ENCODE results near the gene KRT3.

Gene KRT3

DNA sequence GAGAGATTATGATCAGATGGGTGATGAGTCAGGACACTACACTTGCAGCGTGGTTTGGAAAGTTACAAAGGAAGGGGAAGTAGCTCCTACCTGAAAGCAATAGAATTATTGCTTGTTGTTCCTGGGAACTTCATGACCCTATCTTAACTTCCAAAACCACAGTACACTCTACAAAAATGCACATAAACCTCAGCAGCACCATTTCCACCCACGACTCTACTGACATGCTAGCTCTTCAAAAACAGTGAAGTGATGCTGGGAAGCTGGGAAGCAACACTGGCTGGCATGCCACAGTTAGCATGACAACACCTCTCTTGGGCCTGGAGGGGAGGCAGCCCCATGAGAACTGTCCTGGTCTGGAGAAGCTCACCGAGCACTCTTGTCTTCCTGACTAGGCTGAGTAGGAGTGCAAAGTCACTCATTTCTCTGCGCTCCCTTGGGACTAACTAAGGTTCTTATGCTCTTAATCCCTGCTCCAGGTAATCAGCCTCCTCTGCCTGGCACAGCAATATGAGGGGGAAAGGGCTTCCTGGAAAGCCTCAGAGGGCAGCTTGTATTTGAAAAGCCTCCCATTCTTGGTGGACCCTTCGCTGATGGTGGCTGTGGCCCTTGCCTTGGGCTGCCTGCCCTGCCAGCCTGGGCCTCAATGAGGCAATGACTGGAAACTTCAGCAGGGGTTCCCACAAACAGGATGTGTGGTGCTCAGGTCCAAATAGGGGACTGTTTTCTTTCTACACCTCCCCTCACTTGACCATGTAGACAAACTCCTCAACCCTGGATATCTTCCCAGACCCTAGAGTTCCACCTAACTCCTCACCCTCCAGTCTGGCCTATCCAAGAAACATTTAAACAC is 1.2 kb downstream of the KRT3 start:
- no peak overlapping the region for H3K9ac ChIP-seq (ENCODE audit: low read length)
- H3F3A ChIP-seq (ENCODE audit: insufficient read depth, low read length): no peaks in the 10 kb centered on the region
- H2AFZ ChIP-seq (ENCODE audit: low read length): no peak overlapping the region
- H3K36me3 ChIP-seq (replicated peaks; ENCODE audit: insufficient read depth, low read length): no peaks in the 10 kb centered on the region
- DNase-seq: no peak
- no peaks in the 10 kb centered on the region for H4K20me1 ChIP-seq (ENCODE audit: insufficient read depth, low read length)
- no peaks in the 10 kb centered on the region for H3K9me2 ChIP-seq (replicated peaks; ENCODE audit: insufficient read depth, low read length)
- no peak overlapping the region for H3K4me3 ChIP-seq (ENCODE audit: low read length)
- TF ChIP-seq EZH2 (optimal IDR thresholded peaks at IDR 0.05; ENCODE audit: low read depth, low read length) (no peak), EZH2phosphoT487 (IDR thresholded peaks at IDR 0.05; ENCODE audit: low read length) (no peak)
- TF ChIP-seq, protein P1, sequence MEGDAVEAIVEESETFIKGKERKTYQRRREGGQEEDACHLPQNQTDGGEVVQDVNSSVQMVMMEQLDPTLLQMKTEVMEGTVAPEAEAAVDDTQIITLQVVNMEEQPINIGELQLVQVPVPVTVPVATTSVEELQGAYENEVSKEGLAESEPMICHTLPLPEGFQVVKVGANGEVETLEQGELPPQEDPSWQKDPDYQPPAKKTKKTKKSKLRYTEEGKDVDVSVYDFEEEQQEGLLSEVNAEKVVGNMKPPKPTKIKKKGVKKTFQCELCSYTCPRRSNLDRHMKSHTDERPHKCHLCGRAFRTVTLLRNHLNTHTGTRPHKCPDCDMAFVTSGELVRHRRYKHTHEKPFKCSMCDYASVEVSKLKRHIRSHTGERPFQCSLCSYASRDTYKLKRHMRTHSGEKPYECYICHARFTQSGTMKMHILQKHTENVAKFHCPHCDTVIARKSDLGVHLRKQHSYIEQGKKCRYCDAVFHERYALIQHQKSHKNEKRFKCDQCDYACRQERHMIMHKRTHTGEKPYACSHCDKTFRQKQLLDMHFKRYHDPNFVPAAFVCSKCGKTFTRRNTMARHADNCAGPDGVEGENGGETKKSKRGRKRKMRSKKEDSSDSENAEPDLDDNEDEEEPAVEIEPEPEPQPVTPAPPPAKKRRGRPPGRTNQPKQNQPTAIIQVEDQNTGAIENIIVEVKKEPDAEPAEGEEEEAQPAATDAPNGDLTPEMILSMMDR (IDR thresholded peaks at IDR 0.05; ENCODE audit: low read length): no peak
- no peaks in the 10 kb centered on the region for H3K9me3 ChIP-seq (replicated peaks; ENCODE audit: insufficient read depth, low read length)
- no peak overlapping the region for H3K27ac ChIP-seq (ENCODE audit: low read length)
- H3K27me3 ChIP-seq (replicated peaks; ENCODE audit: insufficient read depth, low read length): peaks cover 74% of the 10 kb centered on the region
- H3K79me2 ChIP-seq (ENCODE audit: low read length): no peaks in the 10 kb centered on the region
- no peaks in the 10 kb centered on the region for H3K4me1 ChIP-seq (ENCODE audit: low read length)
- H3K4me2 ChIP-seq (ENCODE audit: low read depth, low read length): no peak overlapping the region

- TF ChIP-seq EZH2phosphoT487 (IDR thresholded peaks at IDR 0.05; ENCODE audit: low read length) (no peak), EZH2 (optimal IDR thresholded peaks at IDR 0.05; ENCODE audit: low read depth, low read length) (no peak)
- TF ChIP-seq, protein P1 (IDR thresholded peaks at IDR 0.05; ENCODE audit: low read length): no peak
- Histone ChIP-seq H3K27ac (ENCODE audit: low read length) (no peak overlapping the region), H3K36me3 (replicated peaks; ENCODE audit: insufficient read depth, low read length) (no peaks in the 10 kb centered on the region), H3F3A (ENCODE audit: insufficient read depth, low read length) (no peaks in the 10 kb centered on the region), H3K4me2 (ENCODE audit: low read depth, low read length) (no peak overlapping the region), H3K9me3 (replicated peaks; ENCODE audit: insufficient read depth, low read length) (no peaks in the 10 kb centered on the region), H2AFZ (ENCODE audit: low read length) (no peak overlapping the region), H3K4me3 (ENCODE audit: low read length) (no peak overlapping the region), H3K79me2 (ENCODE audit: low read length) (no peaks in the 10 kb centered on the region), H3K9ac (ENCODE audit: low read length) (no peak overlapping the region), H4K20me1 (ENCODE audit: insufficient read depth, low read length) (no peaks in the 10 kb centered on the region), H3K4me1 (ENCODE audit: low read length) (no peaks in the 10 kb centered on the region), H3K27me3 (replicated peaks; ENCODE audit: insufficient read depth, low read length) (peaks cover 80% of the 10 kb centered on the region), H3K9me2 (replicated peaks; ENCODE audit: insufficient read depth, low read length) (no peaks in the 10 kb centered on the region)
- no peak for DNase-seq
These were observed 3.5 kb downstream of the KRT3 start for GRCh38 chr12:52792185-52793029.

DNA sequence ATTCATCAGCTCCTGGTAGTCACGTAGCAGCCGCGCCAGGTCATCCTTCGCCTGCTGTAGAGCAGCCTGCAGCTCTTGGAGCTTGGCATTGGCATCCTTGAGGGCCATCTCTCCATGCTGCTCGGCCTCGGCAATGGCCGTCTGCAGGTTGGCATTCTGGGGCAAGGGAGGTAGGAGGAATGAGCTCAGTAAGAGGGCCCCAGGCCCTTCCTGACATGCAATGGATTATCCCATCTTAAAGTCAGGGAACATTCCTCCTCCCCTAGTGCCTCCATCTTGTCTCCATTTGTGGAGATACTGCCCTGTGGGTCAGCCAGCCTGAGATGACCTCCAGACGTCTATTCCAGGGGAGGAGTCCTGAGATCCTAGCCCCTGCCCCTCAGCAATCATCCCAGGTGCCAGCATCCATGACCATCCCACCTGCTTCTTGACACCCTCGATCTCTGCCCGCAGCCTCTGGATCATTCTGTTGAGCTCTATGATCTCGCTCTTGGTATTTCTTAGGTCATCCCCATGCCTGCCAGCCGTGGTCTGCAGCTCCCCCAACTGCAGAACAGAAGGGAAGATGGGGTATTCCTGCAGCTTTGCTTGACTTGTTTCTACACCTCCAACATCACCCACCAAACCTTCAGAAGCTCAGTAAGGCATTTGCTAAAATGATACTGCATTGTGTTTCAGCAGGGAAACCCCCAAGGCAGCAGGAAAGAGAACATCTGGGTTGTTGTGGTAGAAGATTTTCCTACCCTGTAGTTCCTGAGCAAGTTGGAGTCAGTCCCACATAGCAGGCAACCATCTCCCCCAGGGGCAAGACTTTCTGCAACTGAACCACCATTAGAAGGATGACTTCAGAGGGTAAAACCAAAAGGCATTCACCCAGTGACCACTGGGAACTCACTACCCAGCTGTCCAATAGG is 4.4 kb downstream of the KRT3 start:
- Histone ChIP-seq H3K9me3 (replicated peaks; ENCODE audit: insufficient read depth, low read length) (no peaks in the 10 kb centered on the region), H4K20me1 (ENCODE audit: insufficient read depth, low read length) (no peaks in the 10 kb centered on the region), H3K4me3 (ENCODE audit: low read length) (no peak overlapping the region), H3F3A (ENCODE audit: insufficient read depth, low read length) (no peaks in the 10 kb centered on the region), H3K27ac (ENCODE audit: low read length) (no peak overlapping the region), H3K4me1 (ENCODE audit: low read length) (no peaks in the 10 kb centered on the region), H2AFZ (ENCODE audit: low read length) (no peak overlapping the region), H3K4me2 (ENCODE audit: low read depth, low read length) (no peak overlapping the region), H3K9me2 (replicated peaks; ENCODE audit: insufficient read depth, low read length) (no peaks in the 10 kb centered on the region), H3K9ac (ENCODE audit: low read length) (no peak overlapping the region), H3K79me2 (ENCODE audit: low read length) (no peaks in the 10 kb centered on the region), H3K27me3 (replicated peaks; ENCODE audit: insufficient read depth, low read length) (peaks cover 73% of the 10 kb centered on the region), H3K36me3 (replicated peaks; ENCODE audit: insufficient read depth, low read length) (no peaks in the 10 kb centered on the region)
- TF ChIP-seq, protein P1 (IDR thresholded peaks at IDR 0.05; ENCODE audit: low read length): no peak
- TF ChIP-seq EZH2phosphoT487 (IDR thresholded peaks at IDR 0.05; ENCODE audit: low read length) (no peak), EZH2 (optimal IDR thresholded peaks at IDR 0.05; ENCODE audit: low read depth, low read length) (no peak)
- no peak for DNase-seq

All from MM.1S (cell line).